NCI-H1436 treated with DMSO at 0.1 percent for 48 hours (cell line): ENCODE measurements around the gene PCK1.

Source experiments
- DNase-seq: peaks from one replicate; lab custom pipeline; 2025; lab: John Stamatoyannopoulos, UW

PCK1 gene

DNA sequence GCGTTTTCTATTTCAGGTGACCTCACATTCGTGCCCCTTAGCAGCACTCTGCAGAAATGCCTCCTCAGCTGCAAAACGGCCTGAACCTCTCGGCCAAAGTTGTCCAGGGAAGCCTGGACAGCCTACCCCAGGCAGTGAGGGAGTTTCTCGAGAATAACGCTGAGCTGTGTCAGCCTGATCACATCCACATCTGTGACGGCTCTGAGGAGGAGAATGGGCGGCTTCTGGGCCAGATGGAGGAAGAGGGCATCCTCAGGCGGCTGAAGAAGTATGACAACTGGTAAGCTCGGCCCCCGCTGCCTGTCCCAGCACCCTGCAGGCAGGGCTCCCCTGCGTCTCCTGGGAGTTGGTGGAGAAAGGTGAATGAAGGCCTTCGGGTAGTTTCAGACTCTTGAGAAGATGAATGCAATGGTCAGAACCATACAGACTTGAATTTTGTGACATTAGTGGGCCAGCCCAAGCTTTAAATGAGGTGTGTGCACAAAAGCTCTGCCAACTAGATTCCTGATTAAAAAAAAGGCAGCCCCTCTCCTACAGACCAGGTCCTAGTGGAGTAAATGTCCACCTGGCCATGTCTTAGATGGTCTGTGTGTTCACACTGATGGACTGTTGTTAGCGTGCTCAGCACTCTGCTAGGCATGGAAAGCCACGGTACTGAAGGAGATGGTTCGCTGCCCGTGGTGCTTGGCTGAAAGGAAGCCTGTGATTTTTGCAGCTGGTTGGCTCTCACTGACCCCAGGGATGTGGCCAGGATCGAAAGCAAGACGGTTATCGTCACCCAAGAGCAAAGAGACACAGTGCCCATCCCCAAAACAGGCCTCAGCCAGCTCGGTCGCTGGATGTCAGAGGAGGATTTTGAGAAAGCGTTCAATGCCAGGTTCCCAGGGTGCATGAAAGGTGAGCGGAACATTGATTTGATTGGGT lies 708 bp downstream of the PCK1 start:
- no peak for DNase-seq

DNA sequence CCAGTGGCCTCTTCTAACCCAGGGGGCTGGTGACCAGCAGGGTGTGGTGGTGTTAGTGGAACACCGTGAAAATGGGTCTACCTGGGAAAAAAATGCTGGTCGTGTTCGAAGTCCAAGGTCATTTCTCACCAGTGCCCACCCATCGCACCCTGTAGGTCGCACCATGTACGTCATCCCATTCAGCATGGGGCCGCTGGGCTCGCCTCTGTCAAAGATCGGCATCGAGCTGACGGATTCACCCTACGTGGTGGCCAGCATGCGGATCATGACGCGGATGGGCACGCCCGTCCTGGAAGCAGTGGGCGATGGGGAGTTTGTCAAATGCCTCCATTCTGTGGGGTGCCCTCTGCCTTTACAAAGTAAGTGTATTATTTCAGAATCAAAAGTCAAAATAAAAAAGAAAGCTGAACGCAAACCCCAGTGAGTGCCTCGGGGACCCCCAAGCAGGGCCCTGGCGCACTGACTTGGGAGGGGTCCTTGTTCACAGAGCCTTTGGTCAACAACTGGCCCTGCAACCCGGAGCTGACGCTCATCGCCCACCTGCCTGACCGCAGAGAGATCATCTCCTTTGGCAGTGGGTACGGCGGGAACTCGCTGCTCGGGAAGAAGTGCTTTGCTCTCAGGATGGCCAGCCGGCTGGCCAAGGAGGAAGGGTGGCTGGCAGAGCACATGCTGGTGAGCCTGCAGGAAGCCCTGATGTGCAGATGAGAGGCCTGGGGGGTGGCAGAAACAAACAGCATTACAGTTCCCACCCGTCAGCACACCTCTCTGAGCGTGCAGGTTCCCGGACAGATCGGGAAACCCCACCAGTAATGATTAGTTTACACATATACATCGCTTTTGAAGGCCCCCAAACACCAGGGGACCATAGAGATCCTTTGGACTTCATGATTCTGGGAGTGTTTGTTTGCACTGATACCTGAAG lies 1.9 kb downstream of the PCK1 start:
- no peak for DNase-seq

DNA sequence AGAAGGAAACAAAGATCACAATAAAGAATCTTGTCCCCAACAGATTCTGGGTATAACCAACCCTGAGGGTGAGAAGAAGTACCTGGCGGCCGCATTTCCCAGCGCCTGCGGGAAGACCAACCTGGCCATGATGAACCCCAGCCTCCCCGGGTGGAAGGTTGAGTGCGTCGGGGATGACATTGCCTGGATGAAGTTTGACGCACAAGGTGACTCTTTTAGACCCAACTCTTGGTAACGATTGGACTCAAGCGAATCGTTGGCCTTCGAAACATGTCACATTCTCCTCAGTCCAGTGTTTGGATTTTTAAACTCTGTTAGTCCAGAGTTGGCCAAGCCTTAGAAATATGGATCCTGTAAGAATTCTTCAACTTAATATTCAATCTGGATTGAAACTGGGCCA lies 2.6 kb downstream of the PCK1 start:
- DNase-seq: no peak

DNA sequence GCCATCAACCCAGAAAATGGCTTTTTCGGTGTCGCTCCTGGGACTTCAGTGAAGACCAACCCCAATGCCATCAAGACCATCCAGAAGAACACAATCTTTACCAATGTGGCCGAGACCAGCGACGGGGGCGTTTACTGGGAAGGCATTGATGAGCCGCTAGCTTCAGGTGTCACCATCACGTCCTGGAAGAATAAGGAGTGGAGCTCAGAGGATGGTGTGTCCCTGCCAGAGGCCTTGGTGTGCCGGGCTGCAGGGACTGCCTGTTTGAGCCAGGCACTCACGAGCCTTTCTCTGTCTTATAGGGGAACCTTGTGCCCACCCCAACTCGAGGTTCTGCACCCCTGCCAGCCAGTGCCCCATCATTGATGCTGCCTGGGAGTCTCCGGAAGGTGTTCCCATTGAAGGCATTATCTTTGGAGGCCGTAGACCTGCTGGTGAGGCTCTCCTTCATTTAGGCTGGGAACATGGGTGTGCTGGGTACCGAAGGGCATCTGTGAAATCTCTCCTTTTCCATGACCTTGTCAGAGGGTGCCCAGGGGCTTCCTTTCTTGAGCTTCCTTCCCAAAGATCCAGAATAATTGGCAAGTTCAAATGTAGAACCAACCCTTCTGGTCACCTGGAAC lies 3.4 kb downstream of the PCK1 start:
- no peak for DNase-seq

DNA sequence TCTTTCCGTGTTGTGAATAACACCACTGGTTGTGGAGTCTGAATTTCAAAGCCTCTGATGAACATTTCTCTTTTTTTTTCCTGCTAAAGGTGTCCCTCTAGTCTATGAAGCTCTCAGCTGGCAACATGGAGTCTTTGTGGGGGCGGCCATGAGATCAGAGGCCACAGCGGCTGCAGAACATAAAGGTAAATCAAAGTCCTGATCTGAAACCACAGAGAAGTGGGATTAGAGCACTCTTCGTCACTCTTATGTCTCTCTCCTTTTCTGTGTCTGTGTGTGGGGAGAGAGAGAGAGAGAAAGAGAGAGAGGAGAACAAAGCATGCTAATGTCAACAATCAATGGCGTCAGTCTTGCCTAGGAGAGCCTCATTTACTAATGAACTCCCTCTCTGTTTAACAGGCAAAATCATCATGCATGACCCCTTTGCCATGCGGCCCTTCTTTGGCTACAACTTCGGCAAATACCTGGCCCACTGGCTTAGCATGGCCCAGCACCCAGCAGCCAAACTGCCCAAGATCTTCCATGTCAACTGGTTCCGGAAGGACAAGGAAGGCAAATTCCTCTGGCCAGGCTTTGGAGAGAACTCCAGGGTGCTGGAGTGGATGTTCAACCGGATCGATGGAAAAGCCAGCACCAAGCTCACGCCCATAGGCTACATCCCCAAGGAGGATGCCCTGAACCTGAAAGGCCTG lies 4.2 kb downstream of the PCK1 start:
- no peak for DNase-seq

DNA sequence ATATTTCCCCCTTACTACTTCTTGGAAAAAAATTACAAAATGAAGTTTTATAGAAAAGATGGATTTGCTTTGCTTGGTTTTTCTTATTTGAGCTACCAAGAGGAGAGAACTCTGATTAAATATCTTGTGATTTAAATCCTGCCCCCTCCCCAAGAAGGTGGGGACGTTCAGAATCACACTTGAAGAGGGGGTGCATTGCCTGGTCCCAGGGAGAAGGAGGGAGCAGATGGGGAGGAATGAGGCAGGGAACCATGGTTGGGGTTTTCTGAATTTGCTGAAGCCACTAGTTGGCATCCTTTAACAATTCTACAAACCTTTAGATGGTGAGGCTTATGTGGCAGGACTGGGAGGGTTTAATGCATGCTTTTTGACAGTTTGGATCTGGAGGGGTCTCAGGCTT lies 5.5 kb downstream of the PCK1 start:
- DNase-seq: no peak

DNA sequence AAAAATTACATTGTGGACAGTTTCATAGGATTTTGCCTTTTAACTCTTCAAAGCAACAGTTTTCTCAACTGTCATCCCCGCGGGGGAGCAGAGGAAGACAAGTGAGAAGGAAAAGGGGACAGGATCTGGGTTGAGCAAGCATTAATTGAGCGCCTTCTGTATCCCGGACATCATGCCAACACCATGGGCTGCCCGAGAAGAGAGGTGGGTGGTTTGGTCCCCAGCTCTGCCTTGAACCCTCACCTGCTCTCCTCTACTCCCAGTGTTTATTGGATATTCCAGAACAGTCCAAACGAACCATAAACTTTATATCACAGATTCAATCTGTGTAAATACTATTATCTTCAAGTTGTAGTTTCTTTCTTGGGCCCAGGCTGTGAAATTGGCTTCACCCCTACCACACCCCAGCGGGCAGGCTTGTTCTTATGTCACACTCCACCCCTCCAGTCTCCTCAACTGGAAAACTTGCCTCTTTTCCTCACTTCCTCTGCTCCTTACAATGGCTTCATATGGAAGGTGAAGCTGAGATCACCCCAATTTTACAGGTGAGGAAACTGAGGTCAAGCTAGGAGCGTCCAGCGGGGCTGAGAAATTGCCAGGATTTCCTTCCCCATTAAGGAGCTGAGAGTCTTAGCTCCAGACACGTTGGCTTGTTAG lies 6.0 kb downstream of the PCK1 start:
- no peak for DNase-seq

DNA sequence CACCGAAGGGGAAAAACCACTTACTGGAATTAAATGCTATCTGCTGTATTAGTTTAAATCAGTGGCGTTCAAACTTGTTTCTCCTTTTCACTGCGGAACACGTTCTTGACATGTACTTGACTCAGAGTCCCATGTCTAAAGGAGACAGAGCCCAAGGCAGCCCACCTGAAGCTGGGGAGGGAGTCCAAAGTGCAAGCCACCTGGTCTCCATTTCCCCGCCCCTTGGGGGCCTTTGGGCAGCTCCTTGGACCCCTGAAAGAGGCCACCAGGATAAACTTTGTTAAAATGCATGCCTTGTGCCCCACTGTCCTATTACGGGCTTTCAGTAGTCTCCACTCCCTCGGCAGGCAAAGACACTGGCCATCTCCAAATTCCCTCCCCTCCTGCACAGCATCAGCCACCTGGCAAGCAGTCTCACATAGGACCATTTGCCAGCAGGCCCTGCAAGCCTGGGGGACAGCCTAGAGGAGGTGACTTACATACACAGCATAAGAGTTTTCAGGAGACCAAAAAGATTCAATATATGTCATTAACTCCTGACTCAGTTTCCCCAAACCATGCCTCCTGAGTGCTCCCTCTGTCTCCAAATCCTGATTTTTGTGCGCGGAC lies 6.7 kb downstream of the PCK1 start:
- no peak for DNase-seq

DNA sequence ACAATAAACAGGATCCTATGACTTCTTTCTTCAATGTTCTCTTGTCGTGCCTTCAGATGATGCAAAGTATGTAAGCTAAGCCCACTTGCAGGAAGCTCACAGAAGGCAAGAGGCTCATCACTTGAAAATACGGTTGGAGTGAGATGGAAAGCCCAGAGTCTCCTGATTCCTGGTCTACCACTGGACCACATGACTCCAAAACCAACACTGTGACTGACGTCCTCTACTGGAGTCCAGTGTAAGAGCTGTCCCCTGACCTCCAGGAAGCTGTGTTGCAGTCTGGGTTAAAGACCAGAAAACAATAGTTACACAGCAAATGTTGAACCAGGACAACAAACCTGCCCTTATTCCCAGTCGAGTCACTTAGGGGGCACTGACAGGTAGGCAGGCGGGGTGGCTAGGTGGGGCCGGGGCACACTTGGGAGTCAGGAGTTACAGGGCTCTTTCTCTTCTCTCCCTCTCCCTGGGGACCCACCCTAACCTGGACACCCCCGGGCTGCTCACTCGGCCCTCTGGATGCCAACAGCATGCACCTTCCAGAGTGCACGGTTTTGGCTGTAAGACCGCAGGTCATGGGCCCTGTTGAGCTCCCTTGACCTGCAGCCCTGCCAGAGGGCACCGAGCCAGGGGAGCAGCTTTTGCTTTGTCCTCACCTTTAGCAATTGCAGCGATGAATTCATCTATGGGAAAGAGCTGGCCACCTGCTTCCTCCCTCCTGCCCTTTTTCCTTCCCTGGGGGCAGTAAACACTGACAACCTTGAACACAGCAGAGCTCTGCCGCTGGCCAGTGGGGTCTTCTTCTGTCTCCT lies 7.4 kb downstream of the PCK1 start:
- DNase-seq: no peak

DNA sequence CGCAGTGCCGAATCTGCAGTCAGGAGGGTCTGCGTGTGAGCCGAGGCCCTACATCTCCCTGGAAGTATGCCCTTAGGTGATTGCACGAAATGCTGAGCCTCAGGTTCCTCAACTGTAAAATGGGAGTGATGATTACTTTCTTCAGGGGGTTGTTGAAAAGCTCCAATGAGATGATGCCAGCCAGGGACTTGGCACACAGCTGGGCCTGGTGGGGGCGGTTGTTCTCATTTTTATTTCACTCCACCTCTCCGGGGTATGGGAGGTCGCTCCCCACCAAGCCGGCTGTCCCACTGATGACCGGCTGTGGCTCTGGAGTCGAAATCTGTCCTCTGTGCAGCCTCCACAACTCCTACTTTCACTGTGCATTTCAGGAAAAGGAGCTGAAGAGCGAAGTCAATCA lies 8.1 kb downstream of the PCK1 start:
- no peak for DNase-seq

DNA sequence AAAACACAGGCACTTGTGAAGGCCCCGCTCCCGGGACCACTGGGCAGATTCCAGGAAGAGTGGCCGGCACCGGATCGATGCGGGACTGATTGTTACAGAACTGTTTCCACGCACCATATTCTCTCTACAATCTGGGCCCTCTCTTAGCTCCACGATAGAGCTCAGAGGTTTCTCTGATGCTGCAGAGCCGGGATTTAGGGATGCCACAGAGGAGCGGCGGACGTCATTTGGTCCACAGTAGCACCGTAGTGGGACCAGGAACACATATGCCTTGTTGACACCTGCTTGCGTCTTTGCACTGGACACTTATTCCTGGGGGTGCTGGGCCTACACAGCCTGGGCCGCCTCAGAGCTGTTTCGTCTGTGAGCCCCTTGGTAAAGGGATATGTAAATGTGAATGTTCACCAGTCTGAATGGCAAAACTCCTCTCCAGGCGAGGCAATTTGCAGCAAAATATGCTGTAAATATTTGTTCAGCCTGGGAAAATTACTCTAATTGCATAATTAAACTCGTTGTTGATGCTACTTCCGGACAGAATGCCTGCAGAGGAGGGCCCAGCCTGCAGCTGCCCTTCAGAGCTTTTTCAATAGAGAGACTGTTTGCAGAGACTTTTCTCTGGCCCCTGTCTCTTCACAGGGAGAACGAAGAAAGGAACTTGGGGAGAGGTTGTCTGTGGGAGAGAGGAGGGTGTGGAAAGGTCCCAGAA lies 9.4 kb downstream of the PCK1 start:
- DNase-seq: peak; percentile 85

DNA sequence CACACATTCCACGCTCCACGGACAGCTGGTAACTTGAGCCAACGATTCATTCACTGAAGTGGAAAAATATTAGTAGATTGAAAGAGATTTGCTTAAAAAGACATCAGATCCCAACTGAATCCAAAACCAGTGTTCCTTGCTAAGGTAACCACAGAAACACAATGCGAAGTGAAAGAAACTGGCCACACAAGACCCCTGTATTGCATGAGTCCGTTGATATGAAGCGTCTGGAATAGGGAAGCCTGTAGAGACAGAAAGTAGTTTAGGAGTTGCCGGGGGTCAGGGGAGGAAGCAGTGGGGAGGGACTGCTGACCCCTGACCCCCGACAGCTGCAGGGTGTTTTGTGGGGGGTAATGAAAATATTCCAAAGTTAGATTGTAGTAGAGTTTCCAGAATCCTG lies 10.0 kb downstream of the PCK1 start:
- DNase-seq: no peak

DNA sequence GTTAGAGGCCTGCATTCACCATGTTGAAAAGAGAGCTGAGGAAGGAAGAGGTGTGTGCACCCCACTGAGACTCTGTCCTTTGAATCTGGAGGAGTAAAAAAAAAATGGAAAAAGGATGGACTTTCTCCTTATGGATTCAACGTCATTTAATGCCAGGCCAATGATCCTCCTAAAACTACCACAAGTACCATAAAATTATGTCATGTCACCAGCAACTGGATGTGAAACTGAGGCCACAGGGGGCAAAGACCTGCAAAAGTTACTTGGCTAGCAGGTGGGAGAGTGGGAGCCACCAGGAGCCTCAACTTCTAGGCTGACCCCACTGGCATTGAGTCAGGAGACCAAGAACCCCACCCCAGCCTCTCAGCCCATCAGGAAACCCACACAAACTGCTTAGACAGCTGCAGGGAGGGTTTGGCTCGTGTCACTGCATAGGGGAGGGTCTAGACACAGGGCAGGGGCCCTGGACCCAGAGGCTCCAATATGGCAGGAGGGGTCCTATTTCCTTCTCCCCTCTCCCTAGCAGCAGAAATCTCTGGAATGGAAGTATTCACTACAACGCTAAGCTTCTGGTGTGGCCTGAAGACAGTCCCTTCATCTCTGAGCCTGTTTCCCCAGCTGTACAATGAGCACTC lies 11.0 kb downstream of the PCK1 start:
- no peak for DNase-seq

DNA sequence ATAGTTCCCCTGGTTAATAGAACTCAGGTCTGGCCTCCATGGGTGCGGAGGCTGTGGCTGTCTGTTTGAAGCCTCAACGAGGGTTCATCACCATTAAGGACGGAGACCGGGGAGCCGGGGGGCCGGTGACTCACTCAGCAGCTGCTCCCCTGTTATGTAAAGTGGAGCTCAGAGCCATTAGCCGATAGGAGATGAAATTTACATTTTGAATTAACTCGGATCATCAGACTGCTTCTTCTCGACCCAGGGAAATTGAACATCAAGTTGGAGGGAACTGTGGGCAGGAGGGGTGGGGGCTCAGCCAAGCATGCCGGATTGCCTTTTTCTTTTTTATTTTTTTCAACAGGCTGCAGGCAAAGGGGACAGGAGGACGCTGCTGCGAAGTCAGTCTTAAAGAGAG lies 12.3 kb downstream of the PCK1 start:
- DNase-seq: peak; percentile 15

DNA sequence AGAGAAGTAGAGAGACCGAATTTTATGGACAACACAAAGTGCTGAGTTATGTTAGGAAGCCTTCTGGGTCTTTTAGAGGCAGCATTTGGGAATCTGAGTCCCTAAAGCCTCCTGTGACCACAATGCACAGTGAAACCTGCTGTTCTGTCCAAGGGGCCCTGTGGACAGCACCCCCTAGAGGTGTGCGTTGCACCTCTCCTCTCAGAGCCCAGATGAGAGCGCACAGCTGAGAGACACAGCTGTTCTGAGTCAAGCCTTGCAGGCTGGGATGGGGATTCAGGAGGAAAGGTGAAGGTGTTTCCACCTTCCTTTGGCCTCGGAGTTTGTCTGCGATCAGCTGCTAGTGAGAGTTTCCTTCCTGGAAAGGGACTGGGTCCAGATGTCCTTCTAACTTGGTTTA lies 13.0 kb downstream of the PCK1 start:
- no peak for DNase-seq

DNA sequence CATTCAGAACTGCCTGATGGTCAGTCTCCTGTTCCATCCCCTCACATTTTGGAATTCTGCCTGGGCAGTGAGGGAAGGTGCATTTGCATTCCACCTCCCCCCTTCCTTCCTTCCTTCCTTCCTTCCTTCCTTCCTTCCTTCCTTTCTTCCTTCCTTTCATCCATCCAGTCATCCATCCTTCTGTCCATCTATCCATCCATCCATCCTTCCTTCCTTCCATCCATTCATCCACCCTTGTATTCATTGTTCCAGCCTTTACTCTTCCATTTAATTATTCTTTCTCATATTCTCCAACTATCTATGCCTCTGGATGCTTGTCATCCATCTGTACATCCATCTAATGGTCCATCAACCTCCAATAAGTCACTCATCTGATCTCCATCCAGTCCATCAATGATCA lies 14.0 kb downstream of the PCK1 start:
- no peak for DNase-seq

DNA sequence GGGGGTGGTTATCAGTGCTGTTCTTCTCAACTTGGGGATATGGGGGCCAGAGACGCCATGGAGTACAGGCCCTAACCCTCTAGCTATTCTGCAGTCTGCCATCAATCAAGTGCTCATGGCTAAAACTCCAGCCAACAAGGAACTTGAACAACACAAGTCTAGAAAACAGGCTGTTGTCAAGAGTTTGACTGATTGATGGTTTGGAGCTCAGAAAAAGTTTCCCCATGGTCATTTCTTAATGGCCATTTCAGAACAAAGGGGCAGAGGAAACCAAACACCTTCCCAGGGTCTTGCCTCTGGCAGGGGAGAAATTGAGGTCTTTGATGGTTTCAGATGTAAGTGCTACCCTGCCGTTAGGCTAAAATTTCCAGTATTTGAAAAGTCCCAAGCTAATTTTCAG lies 15.1 kb downstream of the PCK1 start:
- no peak for DNase-seq

DNA sequence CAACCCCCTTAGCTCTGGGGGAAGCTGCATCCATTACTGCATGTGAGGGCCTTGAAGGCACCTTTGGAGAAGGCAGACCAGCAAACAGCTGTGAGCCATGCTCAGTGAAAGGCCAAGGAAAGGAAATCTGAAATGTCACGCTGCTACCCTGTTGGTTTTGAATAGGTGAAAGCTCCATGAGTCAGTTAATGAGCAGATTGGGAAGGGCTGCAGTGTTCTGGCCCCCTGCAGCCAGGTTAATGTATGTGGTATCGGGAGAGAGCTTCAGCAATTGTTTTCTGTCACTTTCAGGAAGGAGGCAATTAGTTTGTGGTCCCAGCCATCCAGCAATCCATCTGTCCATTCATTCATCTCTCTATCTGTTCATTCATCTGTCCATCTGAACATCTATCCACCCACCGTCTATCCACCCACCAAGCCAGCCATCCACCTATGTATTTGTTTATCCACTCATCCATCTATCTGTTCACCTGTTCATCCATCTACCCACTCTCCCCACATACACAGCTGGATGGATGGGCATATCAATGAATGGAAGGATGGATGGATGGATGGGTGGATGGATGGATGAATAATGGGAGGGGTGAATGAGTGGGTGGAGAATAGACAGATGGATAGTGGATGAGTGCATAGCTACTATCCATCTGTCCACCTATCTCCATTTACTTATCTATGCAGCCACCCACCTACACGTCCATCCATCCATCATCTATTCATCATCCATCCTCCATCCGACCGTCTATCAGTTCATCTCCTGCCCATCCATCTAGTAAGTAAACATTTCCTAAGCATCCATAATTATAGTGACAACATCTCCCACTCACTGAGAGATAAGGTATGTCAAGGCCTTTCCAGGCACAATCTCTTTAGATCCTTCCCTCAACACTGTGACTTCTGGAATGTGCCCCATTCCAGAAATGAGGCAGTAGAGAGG lies 16.0 kb downstream of the PCK1 start:
- DNase-seq: no peak
